Measurements from ENCODE around the gene KRTAP10-8.
"Not testable (repeated sequence)": the region's sequence is repeated elsewhere in the genome, so short reads cannot be mapped to it uniquely, and the experiment has no call there.

Gene KRTAP10-8

GRCh38 chr21:44612029-44612486, at the start of gene KRTAP10-8:
TSS of gene KRTAP10-8 (plus strand) at chr21:44612079. CDS start at chr21:44612101, 22 bp downstream.
- DNase-seq = no peak

- no peak for DNase-seq
These were observed 47.8 kb upstream of the KRTAP10-8 start for GRCh38 chr21:44564099-44564498.

GRCh38 chr21:44564886-44565598, 46.8 kb upstream of the KRTAP10-8 start:
- DNase-seq = no peak

GRCh38 chr21:44566403-44566802, 45.5 kb upstream of the KRTAP10-8 start:
- no peak for DNase-seq

GRCh38 chr21:44567481-44568171, 44.3 kb upstream of the KRTAP10-8 start:
- DNase-seq = no peak

- no peak for DNase-seq
These were observed 43.6 kb upstream of the KRTAP10-8 start for GRCh38 chr21:44568261-44568660.

- DNase-seq = no peak
These were observed 43.0 kb upstream of the KRTAP10-8 start for GRCh38 chr21:44568667-44569556.

GRCh38 chr21:44569861-44570517, 41.9 kb upstream of the KRTAP10-8 start:
- no peak for DNase-seq

GRCh38 chr21:44571296-44571695, 40.6 kb upstream of the KRTAP10-8 start:
- no peak for DNase-seq

GRCh38 chr21:44571844-44572782, 39.8 kb upstream of the KRTAP10-8 start:
- no peak for DNase-seq

- no peak for DNase-seq
These were observed 38.8 kb upstream of the KRTAP10-8 start for GRCh38 chr21:44572959-44573583.

- DNase-seq = not testable (repeated sequence)
These were observed 38.0 kb upstream of the KRTAP10-8 start, which contains the start of gene KRTAP10-4 for GRCh38 chr21:44573630-44574456. TSS of gene KRTAP10-4 (plus strand) at chr21:44573729. CDS start at chr21:44573759, 30 bp downstream.

GRCh38 chr21:44574457-44575306, 37.2 kb upstream of the KRTAP10-8 start:
- no peak for DNase-seq

- no peak for DNase-seq
These were observed 36.4 kb upstream of the KRTAP10-8 start for GRCh38 chr21:44575307-44576024.

- no peak for DNase-seq
These were observed 35.9 kb upstream of the KRTAP10-8 start for GRCh38 chr21:44576025-44576420.

GRCh38 chr21:44578371-44579055, 33.4 kb upstream of the KRTAP10-8 start:
- no peak for DNase-seq

All from anterior cingulate cortex (tissue), 58 donors.